Neural cell (in vitro differentiated cells): ENCODE measurements around the gene NCKAP5. TPM values are rescaled to one million over a fixed set of nuclear protein-coding genes. Genes with fewer than 3 reads are reported as not detected.

Experiments
- H2AFZ ChIP-seq: fragments of 200-600, 300-800 bp; sonication (generic), shearing (Covaris generic); 2 replicates; pipeline ENCODE4 v1.6.0; 2014; ENCODE audit warnings: low read depth, mild to moderate bottlenecking, antibody characterized with exemption, low read length, moderate library complexity
- H3F3A ChIP-seq: fragments of 200-600 bp; shearing (Covaris generic); 2 replicates; pipeline ENCODE4 v1.6.1; 2016; ENCODE audit warnings: mild to moderate bottlenecking, moderate library complexity, mixed read lengths, antibody characterized with exemption, low read length; ENCODE audit not compliant: insufficient read depth, poor library complexity, severe bottlenecking
- H3K27ac ChIP-seq: fragments of 200-600, 300-800 bp; sonication (generic), shearing (Covaris generic); 2 replicates; pipeline ENCODE4 v1.5.1; 2014; ENCODE audit warnings: mild to moderate bottlenecking, low read length, moderate library complexity
- H3K27me3 ChIP-seq: fragments of 300-800, 200-600 bp; sonication (generic), shearing (Covaris generic); 2 replicates; pipeline ENCODE4 v1.6.0; 2014; ENCODE audit warnings: mild to moderate bottlenecking, low read depth, low read length, moderate library complexity; ENCODE audit not compliant: insufficient read depth
- H3K36me3 ChIP-seq: fragments of 300-800, 200-600 bp; sonication (generic), shearing (Covaris generic); 2 replicates; pipeline ENCODE4 v1.5.1; 2014; ENCODE audit warnings: mild to moderate bottlenecking, antibody characterized with exemption, low read length, moderate library complexity; ENCODE audit not compliant: insufficient read depth
- H3K4me2 ChIP-seq: fragments of 300-800, 200-600 bp; sonication (generic), shearing (Covaris generic); 2 replicates; pipeline ENCODE4 v1.6.0; 2014; ENCODE audit warnings: mild to moderate bottlenecking, low read length
- H3K4me3 ChIP-seq: fragments of 300-800, 200-600 bp; sonication (generic), shearing (Covaris generic); 2 replicates; pipeline ENCODE4 v1.5.1; 2014; ENCODE audit warnings: mild to moderate bottlenecking, low read length, moderate library complexity
- H3K79me2 ChIP-seq: fragments of 200-600 bp; shearing (Covaris generic); replicated peaks from 2 replicates; pipeline ENCODE4 v1.6.0; 2014; ENCODE audit warnings: mild to moderate bottlenecking, low read length, moderate library complexity; ENCODE audit not compliant: insufficient read depth
- H3K9ac ChIP-seq: fragments of 300-800, 200-600 bp; sonication (generic), shearing (Covaris generic); 2 replicates; pipeline ENCODE4 v1.6.1; 2016; ENCODE audit warnings: mild to moderate bottlenecking, low read length, mixed read lengths
- H3K9me2 ChIP-seq: fragments of 200-600 bp; shearing (Covaris generic); 2 replicates; pipeline ENCODE4 v1.6.1; 2016; ENCODE audit warnings: mild to moderate bottlenecking, low read length, mixed read lengths; ENCODE audit not compliant: insufficient read depth
- H3K9me3 ChIP-seq: fragments of 200-600, 300-800 bp; sonication (generic), shearing (Covaris generic); 2 replicates; pipeline ENCODE4 v1.6.1; 2016; ENCODE audit warnings: mild to moderate bottlenecking, mixed run types, low read length, moderate library complexity, mixed read lengths
- H4K20me1 ChIP-seq: fragments of 200-600 bp; shearing (Covaris generic); 2 replicates; pipeline ENCODE4 v1.6.1; 2016; ENCODE audit warnings: mild to moderate bottlenecking, mixed run types; ENCODE audit not compliant: insufficient read depth
- EP300 ChIP-seq: fragments of 450-650 bp; conservative IDR thresholded peaks from 2 replicates; pipeline ENCODE4 v1.6.1; 2014; ENCODE audit warnings: antibody characterized with exemption, mild to moderate bottlenecking, moderate library complexity; ENCODE audit not compliant: poor library complexity, severe bottlenecking
- EZH2 ChIP-seq: fragments of 200-600, 300-800 bp; shearing (Covaris generic), sonication (generic); IDR thresholded peaks from 2 replicates; pipeline ENCODE4 v1.6.1; 2014; ENCODE audit warnings: antibody characterized with exemption, low read length, borderline replicate concordance, mild to moderate bottlenecking; ENCODE audit not compliant: insufficient read depth, poor library complexity, severe bottlenecking
- MXI1 ChIP-seq: fragments of 450-650 bp; conservative IDR thresholded peaks from 2 replicates; pipeline ENCODE4 v1.6.1; 2014; ENCODE audit warnings: antibody characterized with exemption, mild to moderate bottlenecking; ENCODE audit not compliant: poor library complexity, severe bottlenecking
- POLR2AphosphoS5 ChIP-seq: IDR thresholded peaks from 2 replicates; pipeline ENCODE4 v1.6.1; 2012
- RAD21 ChIP-seq: fragments of 450-650 bp; conservative IDR thresholded peaks from 2 replicates; pipeline ENCODE4 v1.6.1; 2014; ENCODE audit warnings: antibody characterized with exemption, mild to moderate bottlenecking, moderate library complexity
- SMC3 ChIP-seq: fragments of 450-650 bp; conservative IDR thresholded peaks from 2 replicates; pipeline ENCODE4 v1.6.1; 2014; ENCODE audit warnings: antibody characterized with exemption, mild to moderate bottlenecking, moderate library complexity; ENCODE audit not compliant: poor library complexity
- TAF1 ChIP-seq: IDR thresholded peaks from 2 replicates; pipeline ENCODE4 v1.6.1; 2012; ENCODE audit warnings: low read depth
- polyA plus RNA-seq: library from polyadenylated mRNA; depleted of rRNA; stranded (reverse); fragments of >200 nt; gene quantifications from 2 replicates; pipeline ENCODE4 v1.2.3, GENCODE V29; 2014
- TF ChIP-seq, protein P1 (sequence below): IDR thresholded peaks from 2 replicates; pipeline ENCODE4 v1.6.1; 2012; ENCODE audit warnings: borderline replicate concordance
- TF ChIP-seq, protein P2 (sequence below): fragments of 450-650 bp; IDR thresholded peaks from 2 replicates; pipeline ENCODE4 v1.5.1; 2014; ENCODE audit warnings: antibody characterized with exemption, mild to moderate bottlenecking, moderate library complexity; ENCODE audit not compliant: poor library complexity, severe bottlenecking

Gene NCKAP5
- polyA plus RNA-seq, 1 donor from 2014 or later: 2.4 TPM

GRCh38 chr2:133573491-133574162 lies 5.4 kb upstream of the NCKAP5 start:
- TF ChIP-seq RAD21: no peak
- TF ChIP-seq, protein P1, sequence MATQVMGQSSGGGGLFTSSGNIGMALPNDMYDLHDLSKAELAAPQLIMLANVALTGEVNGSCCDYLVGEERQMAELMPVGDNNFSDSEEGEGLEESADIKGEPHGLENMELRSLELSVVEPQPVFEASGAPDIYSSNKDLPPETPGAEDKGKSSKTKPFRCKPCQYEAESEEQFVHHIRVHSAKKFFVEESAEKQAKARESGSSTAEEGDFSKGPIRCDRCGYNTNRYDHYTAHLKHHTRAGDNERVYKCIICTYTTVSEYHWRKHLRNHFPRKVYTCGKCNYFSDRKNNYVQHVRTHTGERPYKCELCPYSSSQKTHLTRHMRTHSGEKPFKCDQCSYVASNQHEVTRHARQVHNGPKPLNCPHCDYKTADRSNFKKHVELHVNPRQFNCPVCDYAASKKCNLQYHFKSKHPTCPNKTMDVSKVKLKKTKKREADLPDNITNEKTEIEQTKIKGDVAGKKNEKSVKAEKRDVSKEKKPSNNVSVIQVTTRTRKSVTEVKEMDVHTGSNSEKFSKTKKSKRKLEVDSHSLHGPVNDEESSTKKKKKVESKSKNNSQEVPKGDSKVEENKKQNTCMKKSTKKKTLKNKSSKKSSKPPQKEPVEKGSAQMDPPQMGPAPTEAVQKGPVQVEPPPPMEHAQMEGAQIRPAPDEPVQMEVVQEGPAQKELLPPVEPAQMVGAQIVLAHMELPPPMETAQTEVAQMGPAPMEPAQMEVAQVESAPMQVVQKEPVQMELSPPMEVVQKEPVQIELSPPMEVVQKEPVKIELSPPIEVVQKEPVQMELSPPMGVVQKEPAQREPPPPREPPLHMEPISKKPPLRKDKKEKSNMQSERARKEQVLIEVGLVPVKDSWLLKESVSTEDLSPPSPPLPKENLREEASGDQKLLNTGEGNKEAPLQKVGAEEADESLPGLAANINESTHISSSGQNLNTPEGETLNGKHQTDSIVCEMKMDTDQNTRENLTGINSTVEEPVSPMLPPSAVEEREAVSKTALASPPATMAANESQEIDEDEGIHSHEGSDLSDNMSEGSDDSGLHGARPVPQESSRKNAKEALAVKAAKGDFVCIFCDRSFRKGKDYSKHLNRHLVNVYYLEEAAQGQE: no peak
- TF ChIP-seq MXI1: no peak
- no peak for TF ChIP-seq SMC3
- TF ChIP-seq POLR2AphosphoS5: no peak
- no peaks in the 10 kb centered on the region for H3K9me2 ChIP-seq
- H3K4me3 ChIP-seq: no peak overlapping the region
- H3K9me3 ChIP-seq: no peaks in the 10 kb centered on the region
- H3K9ac ChIP-seq: no peak overlapping the region
- no peak overlapping the region for H3K27ac ChIP-seq
- no peaks in the 10 kb centered on the region for H3K79me2 ChIP-seq
- H3F3A ChIP-seq: no peaks in the 10 kb centered on the region
- no peaks in the 10 kb centered on the region for H3K36me3 ChIP-seq
- no peak overlapping the region for H2AFZ ChIP-seq
- no peak overlapping the region for H3K4me2 ChIP-seq
- H4K20me1 ChIP-seq: no peaks in the 10 kb centered on the region
- no peaks in the 10 kb centered on the region for H3K27me3 ChIP-seq

GRCh38 chr2:133571249-133571648 lies 3.0 kb upstream of the NCKAP5 start:
- H3K9ac ChIP-seq: no peak overlapping the region
- no peaks in the 10 kb centered on the region for H3K9me2 ChIP-seq
- no peaks in the 10 kb centered on the region for H3K27me3 ChIP-seq
- no peak overlapping the region for H3K4me2 ChIP-seq
- no peaks in the 10 kb centered on the region for H3K36me3 ChIP-seq
- H4K20me1 ChIP-seq: no peaks in the 10 kb centered on the region
- no peaks in the 10 kb centered on the region for H3K79me2 ChIP-seq
- no peak overlapping the region for H3K27ac ChIP-seq
- no peaks in the 10 kb centered on the region for H3K9me3 ChIP-seq
- no peak for TF ChIP-seq EP300
- TF ChIP-seq SMC3: no peak
- TF ChIP-seq RAD21: no peak
- no peak for TF ChIP-seq MXI1
- TF ChIP-seq, protein P2, sequence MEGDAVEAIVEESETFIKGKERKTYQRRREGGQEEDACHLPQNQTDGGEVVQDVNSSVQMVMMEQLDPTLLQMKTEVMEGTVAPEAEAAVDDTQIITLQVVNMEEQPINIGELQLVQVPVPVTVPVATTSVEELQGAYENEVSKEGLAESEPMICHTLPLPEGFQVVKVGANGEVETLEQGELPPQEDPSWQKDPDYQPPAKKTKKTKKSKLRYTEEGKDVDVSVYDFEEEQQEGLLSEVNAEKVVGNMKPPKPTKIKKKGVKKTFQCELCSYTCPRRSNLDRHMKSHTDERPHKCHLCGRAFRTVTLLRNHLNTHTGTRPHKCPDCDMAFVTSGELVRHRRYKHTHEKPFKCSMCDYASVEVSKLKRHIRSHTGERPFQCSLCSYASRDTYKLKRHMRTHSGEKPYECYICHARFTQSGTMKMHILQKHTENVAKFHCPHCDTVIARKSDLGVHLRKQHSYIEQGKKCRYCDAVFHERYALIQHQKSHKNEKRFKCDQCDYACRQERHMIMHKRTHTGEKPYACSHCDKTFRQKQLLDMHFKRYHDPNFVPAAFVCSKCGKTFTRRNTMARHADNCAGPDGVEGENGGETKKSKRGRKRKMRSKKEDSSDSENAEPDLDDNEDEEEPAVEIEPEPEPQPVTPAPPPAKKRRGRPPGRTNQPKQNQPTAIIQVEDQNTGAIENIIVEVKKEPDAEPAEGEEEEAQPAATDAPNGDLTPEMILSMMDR: no peak
- TF ChIP-seq POLR2AphosphoS5: no peak
- TF ChIP-seq, protein P1: no peak
- no peak for TF ChIP-seq TAF1
- TF ChIP-seq EZH2: no peak
- no peak overlapping the region for H2AFZ ChIP-seq
- no peaks in the 10 kb centered on the region for H3F3A ChIP-seq
- H3K4me3 ChIP-seq: no peak overlapping the region
